Occipital lobe (tissue), 2 donors: ENCODE measurements around the gene AKAP13. TPM values are rescaled to one million over a fixed set of nuclear protein-coding genes. Genes with fewer than 3 reads are reported as not detected.

ENCODE experiments used
- DNase-seq: peaks from one replicate; lab custom pipeline; 2025; lab: John Stamatoyannopoulos, UW
- total RNA-seq: library from RNA; depleted of rRNA; stranded (reverse); fragments of >200 nt; gene quantifications from one replicate; pipeline ENCODE4 v1.2.3, GENCODE V29; 2014

AKAP13 gene
- total RNA-seq, 1 donor from 2014 or later, result 142 TPM

DNA sequence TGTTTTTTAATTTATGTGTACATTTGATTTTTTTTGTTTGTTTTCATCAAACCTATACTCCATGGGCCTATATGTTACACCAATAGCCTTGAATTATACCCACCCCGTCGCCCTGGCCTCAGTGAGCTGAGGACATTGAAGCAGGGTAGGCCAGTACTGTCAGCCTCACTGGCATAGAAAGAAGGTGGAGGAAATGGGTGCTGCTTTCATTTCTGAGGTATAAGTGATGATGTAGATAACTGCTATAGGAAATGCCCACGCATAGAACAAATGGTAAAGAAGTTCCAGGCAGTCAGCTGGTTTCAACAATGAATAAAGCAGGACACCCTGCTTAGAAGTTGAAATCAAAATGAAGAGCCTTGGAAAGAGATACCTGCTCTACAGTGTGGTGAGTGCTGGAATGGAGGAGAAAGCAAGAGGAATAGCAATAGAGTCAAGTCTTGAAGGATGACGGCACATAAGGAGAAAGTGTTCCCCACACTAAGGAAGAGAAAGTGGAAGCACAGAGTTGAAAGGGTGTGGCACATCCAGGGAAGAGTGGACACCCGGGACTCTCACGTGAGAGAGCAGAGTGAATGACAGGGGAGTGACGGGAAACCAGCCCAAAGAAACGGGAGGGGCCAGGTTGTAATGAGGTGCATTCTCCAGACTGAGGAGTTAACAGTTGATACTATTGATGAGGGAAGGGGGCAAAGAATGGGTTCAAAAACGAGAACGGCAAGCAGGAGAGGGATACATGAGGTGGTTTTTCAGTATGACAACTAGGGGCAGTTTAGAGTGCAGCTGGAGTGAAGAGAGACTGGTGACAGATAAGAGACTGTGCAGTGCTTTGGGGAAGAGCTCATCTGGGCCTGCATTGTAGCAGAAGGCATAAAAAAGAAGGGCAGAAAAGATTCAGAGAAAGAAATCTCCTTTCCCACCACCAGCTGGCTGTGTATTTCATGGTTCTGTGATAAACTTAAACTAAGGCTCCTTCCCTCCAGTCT lies 343.9 kb downstream of the AKAP13 start:
- no peak for DNase-seq

DNA sequence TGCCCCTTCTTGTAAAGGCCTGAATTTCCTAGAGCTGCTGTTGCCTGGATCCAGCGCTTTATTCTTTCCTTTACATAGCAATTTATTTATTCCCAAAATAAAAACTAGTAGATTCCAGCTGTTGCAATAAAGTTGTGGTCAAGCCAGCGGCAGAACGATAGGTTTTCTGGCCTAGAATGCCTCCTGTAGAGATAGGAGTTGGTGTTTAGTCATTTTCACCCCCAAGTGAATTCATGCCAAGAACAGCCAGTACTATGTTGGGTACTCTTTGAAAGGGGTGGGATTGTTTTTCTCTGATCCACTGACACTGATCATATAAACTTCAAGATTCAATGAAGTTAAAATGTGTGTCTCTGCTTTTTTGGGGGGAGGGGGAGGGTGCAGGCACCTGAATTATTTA lies 344.6 kb downstream of the AKAP13 start:
- DNase-seq, result no peak

DNA sequence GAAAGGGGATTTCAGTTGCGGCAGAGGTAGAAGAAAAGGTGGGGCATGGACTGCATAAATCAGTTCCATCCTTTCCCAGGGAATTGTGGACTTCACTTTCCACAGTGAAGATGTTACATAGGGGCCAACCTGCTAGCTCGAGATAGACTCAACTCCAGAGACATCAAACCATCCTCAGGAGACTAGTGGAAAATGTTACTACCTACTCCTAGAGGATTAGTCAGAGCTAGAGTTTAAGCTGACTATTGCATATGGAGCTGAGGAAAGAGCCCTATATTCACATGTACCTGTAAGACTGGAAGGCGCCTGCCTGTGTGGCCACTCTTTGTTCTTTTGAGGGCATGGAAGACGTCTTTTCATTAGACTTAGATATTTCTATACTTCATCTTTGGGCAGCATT lies 345.2 kb downstream of the AKAP13 start:
- DNase-seq, result no peak

DNA sequence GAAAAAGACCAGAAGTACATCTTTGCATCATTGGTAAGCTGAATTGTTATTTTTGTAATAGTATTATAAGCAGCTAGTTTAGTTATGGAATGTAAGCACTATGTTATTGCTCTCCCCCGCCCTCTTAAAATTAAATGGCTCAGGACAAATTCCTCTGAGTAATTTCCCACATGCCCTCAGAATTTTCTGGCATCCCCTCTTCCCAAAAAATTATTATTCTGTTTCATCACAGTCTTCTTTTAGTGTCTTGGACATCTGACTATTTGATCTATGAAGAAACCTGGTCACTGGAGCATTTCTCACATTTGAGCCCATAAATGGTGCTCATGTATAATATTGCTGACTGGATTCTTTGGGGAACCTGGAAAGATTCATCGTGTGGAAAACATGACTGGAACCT lies 346.1 kb downstream of the AKAP13 start:
- no peak for DNase-seq

DNA sequence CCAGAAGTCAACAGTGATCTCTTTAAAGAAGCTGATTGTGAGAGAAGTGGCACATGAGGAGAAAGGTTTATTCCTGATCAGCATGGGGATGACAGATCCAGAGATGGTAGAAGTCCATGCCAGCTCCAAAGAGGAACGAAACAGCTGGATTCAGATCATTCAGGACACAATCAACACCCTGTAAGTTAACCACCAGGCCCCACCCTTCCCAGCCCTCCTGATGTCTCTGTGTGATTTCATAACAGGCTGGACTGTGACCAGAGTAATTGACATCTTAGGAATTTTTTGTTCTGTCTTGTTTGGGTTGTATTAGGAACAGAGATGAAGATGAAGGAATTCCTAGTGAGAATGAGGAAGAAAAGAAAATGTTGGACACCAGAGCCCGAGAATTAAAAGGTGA lies 346.7 kb downstream of the AKAP13 start:
- DNase-seq, result no peak

DNA sequence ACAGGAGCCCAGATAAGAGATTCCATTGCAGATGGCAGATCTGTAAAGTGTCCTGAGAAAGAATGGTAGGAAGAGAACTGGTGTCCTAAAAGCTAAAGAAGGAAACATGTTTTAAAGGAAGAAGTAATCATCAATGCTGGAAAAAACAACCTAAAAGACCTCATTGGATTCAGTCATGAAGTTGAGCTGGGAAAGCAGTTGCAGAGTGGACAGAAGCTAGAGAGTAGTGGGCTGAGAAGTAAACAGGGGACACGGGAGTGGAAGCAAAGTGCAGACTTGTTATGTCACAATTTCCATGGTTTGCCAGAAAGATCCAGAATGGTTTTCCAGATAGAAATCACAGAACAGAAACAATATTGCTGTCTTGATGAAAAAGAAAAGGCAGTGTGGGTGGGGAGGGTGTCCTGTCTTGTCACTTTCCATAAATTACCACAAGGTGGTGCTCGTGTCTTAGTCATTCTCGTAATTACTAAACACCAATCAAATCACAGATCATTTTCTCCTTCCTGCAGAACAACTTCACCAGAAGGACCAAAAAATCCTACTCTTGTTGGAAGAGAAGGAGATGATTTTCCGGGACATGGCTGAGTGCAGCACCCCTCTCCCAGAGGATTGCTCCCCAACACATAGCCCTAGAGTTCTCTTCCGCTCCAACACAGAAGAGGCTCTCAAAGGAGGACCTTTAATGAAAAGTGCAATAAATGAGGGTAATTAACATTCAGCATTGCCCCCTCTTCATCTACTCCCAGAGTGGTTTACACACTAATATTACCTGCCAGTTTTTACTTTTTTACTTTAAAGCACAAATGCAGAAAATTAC lies 349.8 kb downstream of the AKAP13 start:
- no peak for DNase-seq

DNA sequence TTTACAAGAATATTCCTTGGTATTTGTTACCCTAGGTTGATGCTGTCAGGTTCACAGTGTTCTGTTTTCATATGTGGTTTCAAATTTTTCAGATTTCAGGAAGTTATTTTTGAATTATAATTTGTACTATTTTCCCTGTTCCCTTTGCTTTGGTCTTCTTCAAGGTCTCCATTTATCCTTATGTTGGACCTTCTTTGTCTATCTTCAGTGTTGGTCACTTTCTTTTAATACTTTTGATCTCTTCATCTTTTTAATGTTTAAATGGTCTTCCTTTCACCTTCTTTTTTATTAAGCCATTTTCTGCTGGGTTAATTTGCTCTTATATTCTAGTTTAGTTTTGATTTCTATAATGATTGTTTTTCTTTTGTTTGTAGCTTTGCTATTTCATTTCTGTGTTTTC lies 353.0 kb downstream of the AKAP13 start:
- DNase-seq, result no peak

DNA sequence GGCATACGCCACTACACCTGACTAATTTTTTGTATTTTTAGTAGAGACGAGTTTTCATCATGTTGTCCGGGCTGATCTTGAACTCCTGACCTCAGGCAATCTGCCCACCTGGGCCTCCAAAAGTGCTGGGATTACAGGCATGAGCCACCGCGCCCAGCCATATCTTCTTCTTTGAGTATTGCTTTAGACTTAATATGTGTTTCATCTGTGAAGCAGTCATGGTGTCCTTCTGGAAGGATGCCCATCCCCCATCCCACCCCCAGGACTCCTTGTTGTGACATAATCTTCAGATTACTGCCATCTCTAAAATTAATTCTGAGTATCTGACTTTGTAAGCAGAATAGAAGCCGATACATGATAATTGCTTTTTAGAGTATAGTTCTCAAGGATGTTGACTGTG lies 356.7 kb downstream of the AKAP13 start:
- DNase-seq, result no peak

DNA sequence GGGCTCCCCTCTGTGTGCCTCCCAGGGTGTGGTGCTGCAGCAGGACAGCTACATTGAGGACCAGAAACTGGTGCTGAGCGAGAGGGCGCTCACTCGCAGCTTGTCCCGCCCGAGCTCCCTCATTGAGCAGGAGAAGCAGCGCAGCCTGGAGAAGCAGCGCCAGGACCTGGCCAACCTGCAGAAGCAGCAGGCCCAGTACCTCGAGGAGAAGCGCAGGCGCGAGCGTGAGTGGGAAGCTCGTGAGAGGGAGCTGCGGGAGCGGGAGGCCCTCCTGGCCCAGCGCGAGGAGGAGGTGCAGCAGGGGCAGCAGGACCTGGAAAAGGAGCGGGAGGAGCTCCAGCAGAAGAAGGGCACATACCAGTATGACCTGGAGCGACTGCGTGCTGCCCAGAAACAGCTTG lies 360.6 kb downstream of the AKAP13 start:
- DNase-seq, result peak; percentile 26

DNA sequence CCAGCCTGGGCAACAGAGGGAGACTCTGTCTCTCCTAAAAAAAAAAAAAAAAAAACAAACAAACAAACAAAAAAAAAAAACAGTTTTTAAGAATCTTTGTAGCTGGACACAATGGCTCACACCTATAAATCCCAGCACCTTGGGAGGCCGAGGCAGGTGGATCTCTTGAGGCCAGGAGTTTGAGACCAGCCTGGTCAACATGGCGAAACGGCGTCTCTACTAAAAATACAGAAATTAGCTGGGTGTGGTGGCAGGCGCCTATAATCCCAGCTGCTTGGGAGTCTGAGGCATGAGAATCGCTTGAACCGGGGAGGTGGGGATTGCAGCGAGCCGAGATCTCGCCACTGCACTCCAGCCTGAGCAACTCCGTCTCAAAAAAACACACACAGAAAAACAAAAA lies 361.3 kb downstream of the AKAP13 start:
- no peak for DNase-seq

DNA sequence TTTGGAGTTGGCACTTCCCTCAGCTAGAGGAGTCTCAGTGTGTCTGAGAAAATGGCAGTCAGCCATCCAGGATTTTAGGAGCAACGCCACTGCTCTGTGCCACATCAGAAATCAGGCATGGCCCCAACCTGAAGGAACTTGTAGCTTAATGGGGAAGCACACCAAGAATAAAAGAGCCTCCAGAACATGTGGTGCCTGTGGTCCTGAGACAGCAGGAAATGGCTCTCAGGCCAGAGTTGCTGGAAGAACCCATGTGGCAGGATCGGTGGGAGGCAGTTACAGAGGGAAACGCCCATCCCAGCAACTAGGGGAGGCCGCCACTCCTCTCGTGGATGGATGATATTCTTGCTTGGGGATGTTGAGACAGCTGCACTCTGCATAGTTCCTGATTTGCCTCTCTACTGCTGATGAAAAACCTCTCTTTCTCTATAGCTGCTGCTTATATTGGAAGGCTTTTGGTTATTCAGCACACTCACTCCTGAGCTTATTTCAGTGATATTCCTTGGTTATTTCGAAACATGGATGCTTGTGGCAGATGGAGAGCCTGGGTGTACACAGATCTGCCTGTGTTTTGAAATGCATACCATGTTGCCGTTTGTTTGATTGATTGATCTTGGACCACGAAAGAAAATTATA lies 361.9 kb downstream of the AKAP13 start:
- peak; percentile 37 for DNase-seq

DNA sequence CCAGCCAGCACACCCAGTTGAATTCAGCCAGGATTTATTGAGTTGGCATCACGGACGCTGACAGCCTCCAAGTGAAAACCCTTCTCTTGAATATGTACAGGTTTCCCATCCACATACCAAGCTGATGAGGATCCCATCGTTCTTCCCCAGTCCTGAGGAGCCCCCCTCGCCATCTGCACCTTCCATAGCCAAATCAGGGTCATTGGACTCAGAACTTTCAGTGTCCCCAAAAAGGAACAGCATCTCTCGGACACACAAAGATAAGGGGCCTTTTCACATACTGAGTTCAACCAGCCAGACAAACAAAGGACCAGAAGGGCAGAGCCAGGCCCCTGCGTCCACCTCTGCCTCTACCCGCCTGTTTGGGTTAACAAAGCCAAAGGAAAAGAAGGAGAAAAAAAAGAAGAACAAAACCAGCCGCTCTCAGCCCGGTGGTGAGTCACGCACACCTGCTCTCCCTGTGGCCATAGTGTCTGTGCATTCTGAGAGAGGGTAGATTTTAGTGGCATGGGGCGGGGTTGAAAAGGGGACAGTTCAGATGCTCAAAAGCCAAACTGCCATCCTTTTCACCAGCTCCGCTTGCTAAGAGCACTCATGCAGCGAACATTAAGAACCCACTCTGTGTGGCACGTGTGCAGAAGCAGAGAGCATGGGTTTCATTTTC lies 363.1 kb downstream of the AKAP13 start:
- DNase-seq, result no peak

DNA sequence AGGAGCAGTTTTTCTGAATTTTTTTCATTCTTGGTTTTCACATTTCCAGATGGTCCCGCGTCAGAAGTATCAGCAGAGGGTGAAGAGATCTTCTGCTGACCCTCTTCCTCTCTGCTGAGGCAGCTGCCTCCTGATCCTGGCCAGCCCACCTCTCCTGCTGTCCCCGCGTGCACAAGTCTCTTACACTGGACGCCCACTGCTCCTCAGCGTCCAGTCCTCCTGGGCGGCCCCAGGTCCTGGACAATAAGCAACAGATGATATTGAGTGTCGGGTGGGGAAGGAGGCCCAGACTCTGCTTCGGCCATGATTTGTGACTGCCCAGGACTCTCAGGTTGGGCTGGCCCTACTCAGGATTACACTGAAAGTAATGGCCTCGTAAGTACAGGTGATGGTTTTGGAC lies 364.2 kb downstream of the AKAP13 start:
- DNase-seq, result no peak

DNA sequence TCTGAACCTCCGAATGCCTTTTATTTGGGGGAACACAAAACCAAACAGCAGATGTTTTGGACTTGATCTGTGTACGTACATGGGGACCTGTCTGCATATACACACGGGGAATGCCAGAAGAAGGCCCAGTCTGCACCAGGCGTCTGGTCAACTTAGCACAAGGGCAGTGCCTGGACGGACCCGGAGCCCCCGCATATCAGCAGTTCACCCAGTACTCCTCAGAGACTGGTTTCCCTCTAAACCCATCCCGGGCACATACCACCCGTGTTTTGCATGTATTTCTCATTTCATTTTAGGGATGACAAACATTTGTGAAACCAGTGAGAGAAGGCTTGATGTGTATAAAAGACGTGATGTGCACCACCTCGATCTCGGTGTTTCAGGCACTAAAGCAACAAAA lies 364.6 kb downstream of the AKAP13 start:
- no peak for DNase-seq

DNA sequence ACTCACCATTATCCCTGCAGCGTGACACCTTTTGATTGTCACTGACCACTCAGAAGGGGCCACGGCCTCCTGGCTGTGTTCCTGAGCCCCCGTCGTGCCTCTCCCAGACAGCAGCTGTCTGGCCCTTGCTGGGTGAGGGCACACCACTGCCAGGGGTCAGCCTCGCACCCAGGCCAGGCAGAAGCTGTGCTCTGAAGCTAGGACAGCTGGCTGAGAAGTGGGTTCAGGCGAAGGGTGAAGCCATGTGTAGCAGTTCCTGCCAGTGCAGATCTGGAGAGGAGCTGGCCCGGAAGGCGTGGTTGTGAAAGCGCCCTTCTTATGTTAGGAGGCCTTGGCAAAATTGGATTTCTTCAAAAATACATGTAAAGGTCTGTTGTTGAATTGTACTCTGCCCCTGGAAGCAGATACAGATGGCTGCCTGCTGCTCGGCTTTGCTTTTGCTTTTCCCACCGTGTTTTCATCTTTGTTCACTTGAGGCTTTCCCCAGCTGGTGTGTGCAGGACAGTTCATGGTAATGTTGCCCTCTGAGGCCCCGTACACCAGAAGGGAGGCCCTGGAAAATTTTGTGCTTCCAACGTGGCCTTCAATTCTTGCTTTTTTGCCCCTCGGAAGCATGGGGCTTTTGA lies 365.2 kb downstream of the AKAP13 start:
- DNase-seq, result no peak

DNA sequence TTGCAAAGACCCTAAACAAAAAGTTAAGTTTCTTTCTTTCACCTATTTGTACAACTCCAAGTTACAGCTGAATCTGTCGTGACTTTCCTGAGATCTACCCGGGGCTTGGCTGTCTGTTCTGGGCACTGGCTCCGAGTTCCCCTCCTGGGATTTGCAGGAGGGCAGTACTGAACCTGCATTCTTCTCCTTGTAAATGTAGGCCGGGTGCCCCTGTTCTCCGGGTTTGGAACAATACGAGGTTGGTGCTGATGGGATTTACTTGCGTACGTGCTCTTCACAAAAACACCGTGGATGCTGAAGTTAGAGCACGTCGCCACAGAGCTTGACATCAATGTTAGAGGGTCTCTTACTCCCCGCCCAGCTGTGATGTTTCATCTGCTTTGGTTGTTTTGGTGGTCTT lies 366.2 kb downstream of the AKAP13 start:
- no peak for DNase-seq

DNA sequence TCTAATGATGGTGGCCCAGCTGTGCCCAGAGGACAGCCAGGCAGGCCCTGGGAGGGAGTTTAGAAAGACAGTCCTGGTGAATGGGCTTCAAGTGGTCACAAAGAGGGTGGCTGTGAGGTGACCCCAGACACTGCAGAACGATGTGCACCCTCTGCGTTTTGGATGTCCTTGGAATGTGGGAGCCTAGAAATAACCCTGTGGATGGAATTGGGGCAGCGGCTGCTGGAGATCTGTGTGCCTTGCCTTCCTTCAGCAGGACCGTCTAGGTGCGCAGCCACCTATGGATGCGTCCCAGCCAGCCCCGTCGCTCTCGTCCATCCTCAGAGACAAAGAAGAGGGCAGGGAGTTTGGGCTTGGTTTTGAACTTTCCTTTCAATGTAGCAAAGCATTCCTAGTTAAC lies 367.8 kb downstream of the AKAP13 start:
- DNase-seq, result no peak

DNA sequence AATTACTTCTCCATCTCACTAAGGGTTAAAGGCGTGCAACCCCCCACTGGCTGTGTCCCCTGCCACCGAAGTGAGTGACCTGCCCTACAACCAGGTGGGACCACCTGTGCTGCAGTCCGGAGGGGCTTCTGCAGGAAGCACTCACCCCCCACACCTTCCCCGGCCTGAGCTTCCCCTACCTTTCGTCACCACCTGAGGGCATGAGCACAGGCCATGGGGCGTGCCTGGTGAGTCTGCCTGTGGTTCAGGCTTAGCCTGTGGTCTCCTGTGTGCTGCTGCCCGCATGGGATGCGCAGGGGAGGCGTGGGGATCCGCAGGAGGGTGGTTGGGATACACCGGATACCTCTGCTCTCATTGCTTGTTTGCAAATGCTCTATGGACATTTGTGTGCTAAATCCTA lies 368.3 kb downstream of the AKAP13 start:
- no peak for DNase-seq

DNA sequence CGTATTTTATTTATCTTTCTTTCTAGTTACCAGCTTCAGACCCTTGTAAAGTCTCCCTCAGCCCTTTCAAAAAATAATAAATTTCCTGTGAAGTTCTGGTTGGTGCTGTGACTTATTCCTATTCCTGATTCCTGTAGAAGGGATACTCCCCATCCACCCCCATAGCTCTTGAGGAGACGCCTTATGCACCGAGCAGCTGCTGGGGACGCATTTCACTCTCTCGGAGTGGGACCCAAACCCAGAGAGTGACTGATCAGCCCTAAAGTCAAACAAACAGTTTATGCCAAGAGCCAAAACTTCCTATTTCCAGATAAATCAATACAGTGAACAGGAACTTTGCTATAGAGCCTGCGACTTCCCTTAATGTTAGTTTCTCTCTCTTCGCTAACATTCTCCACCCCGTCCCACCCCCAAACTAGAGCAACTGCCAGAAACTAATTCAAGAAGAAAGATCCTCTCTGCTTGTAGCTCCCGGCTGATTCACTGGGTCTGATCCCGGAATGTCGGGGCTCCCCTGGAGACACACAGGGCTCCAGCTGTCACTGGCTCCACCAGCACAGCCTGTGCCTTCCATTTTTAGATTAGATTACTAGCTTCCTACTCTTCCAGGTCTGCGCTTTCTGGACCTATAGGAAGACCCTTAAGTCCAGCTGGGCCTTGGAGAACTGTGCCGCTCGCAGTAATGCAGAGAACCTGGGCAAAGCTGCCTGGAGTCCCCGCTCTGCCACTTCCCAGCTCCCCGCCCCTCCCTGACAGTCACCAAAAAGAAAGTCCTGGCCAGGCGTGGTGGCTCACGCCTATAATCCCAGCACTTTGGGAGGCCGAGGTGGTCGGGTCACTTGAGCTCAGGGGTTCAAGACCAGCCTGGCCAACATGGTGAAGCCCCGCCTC lies 369.1 kb downstream of the AKAP13 start:
- DNase-seq, result peak; percentile 38
